ENCODE results near the gene BRD3OS. TPM values are rescaled to one million over a fixed set of nuclear protein-coding genes. Genes with fewer than 3 reads are reported as not detected.

The BRD3OS gene
- total and polyA plus RNA-seq, 2 donors (not counting 3 experiments of a cell fraction or from before 2014, with no cell fraction given): 11.9 to 15.4 TPM

- no peaks in the 10 kb centered on the region for H3K79me2 ChIP-seq (ENCODE audit: control insufficient read depth, insufficient read depth, low read length)
- no peaks in the 10 kb centered on the region for H3K9me1 ChIP-seq (replicated peaks; ENCODE audit: control insufficient read depth, extremely low read depth, insufficient read depth, low read length)
- no peaks in the 10 kb centered on the region for H4K20me1 ChIP-seq (replicated peaks; ENCODE audit: control insufficient read depth, extremely low read depth, insufficient read depth, low read length)
- DNase-seq (ENCODE audit: low read depth, low spot score): no peak
- no peak overlapping the region for H3K4me3 ChIP-seq (replicated peaks in 1 of 3; ENCODE audit: insufficient read depth in 1 of 3, low read depth in 1 of 3, low read length in 3 of 3)
- dilution Hi-C loops (cut with MboI; ENCODE audit: extremely low pct_ligation_motif_present, low sequenced_read_pairs): no loop called here
- peaks cover 4 to 56% of the 10 kb centered on the region in 2 experiments for H3K36me3 ChIP-seq (ENCODE audit: control insufficient read depth in 2 of 2, extremely low read depth in 1 of 2, insufficient read depth in 2 of 2, low read length in 2 of 2)
- ChIA-PET CTCF (no interaction called here), POLR2A (no interaction called here)
- no peak overlapping the region for H3K9ac ChIP-seq (replicated peaks; ENCODE audit: extremely low read depth, insufficient read depth, low read length)
- no peaks in the 10 kb centered on the region for H3K4me1 ChIP-seq (ENCODE audit: control insufficient read depth, extremely low read depth, insufficient read depth, low read length)
- TF ChIP-seq GATA2 (IDR thresholded peaks at IDR 0.05; ENCODE audit: insufficient read depth, insufficient read length, low read depth, low read length): no peak
- no peak for TF ChIP-seq POLR2AphosphoS5 (IDR thresholded peaks at IDR 0.05; ENCODE audit: insufficient read depth, low read depth, low read length)
- no peak for TF ChIP-seq EZH2 (IDR thresholded peaks at IDR 0.05; ENCODE audit: borderline replicate concordance, low read depth, low read length, severe bottlenecking)
- intact Hi-C loops (cut with micrococcal nuclease): loop anchor here (10.0 kb wide), 1 partner anchor 343 kb away; no protein-coding TSS in a partner anchor
- no peaks in the 10 kb centered on the region for H3K27me3 ChIP-seq (ENCODE audit: control insufficient read depth in 2 of 2, insufficient read depth in 2 of 2, low read length in 2 of 2)
- H3K9me3 ChIP-seq (replicated peaks; ENCODE audit: control insufficient read depth, insufficient read depth, low read length): no peaks in the 10 kb centered on the region
- H3K27ac ChIP-seq (ENCODE audit: insufficient read depth, low read depth, low read length): no peak overlapping the region
- H3K4me2 ChIP-seq (ENCODE audit: insufficient read depth, low read length): no peak overlapping the region
- H2AFZ ChIP-seq (ENCODE audit: low read depth, low read length): no peak overlapping the region
- FAIRE-seq: no peak
- BruUV-seq (replicated peaks): no TSS peak
These were observed 16.3 kb downstream of the BRD3OS start for GRCh38 chr9:134041649-134041962.

DNA sequence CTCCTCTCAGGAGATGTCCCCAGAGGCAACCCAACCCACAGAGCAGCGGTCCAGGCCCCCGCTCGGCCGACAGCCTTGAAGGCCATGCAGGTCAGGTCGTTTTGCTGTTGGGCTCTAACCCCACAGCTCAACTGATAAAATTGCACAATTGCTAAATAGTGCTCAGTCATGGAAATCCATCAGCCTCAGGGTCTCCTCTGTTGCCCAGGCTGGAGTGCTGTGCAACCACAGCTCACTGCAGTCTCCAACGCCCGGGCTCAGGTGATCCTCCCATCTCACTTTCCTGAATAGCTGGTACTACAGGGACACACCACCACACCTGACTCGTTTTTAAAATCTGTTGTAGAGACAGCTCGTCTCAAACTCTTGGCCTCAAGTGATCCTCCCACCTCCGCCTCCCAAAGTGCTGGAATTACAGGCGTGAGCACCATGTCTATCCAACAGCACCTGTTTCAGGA, 18.3 kb downstream of the BRD3OS start:
- H3K4me2 ChIP-seq (ENCODE audit: insufficient read depth, low read length): no peak overlapping the region
- intact Hi-C loops (cut with micrococcal nuclease) (loop anchor here (10.0 kb wide), 1 partner anchor 341 kb away; no protein-coding TSS in a partner anchor), dilution Hi-C loops (cut with MboI; ENCODE audit: extremely low pct_ligation_motif_present, low sequenced_read_pairs) (no loop called here)
- POLR2A ChIA-PET: no interaction called here
- H3K9ac ChIP-seq (replicated peaks; ENCODE audit: extremely low read depth, insufficient read depth, low read length): no peak overlapping the region
- no peak overlapping the region for H3K27ac ChIP-seq (ENCODE audit: insufficient read depth, low read depth, low read length)
- no peaks in the 10 kb centered on the region for H3K9me1 ChIP-seq (replicated peaks; ENCODE audit: control insufficient read depth, extremely low read depth, insufficient read depth, low read length)
- no TSS peak for BruUV-seq (replicated peaks)
- no peak overlapping the region for H2AFZ ChIP-seq (ENCODE audit: low read depth, low read length)
- no peak for DNase-seq (ENCODE audit: low read depth, low spot score)
- no peaks in the 10 kb centered on the region for H3K79me2 ChIP-seq (ENCODE audit: control insufficient read depth, insufficient read depth, low read length)
- H3K36me3 ChIP-seq (ENCODE audit: control insufficient read depth in 2 of 2, extremely low read depth in 1 of 2, insufficient read depth in 2 of 2, low read length in 2 of 2): peaks cover 4 to 75% of the 10 kb centered on the region in 2 experiments
- TF ChIP-seq FOS (IDR thresholded peaks at IDR 0.05; ENCODE audit: borderline replicate concordance, insufficient read depth, low read length) (no peak), EZH2 (IDR thresholded peaks at IDR 0.05; ENCODE audit: borderline replicate concordance, low read depth, low read length, severe bottlenecking) (no peak)
- TF ChIP-seq, protein P1, sequence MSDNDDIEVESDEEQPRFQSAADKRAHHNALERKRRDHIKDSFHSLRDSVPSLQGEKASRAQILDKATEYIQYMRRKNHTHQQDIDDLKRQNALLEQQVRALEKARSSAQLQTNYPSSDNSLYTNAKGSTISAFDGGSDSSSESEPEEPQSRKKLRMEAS (IDR thresholded peaks at IDR 0.05; ENCODE audit: insufficient read depth, insufficient read length): no peak
- no peaks in the 10 kb centered on the region for H3K27me3 ChIP-seq (ENCODE audit: control insufficient read depth in 2 of 2, insufficient read depth in 2 of 2, low read length in 2 of 2)
- FAIRE-seq: no peak
- H3K9me3 ChIP-seq (replicated peaks; ENCODE audit: control insufficient read depth, insufficient read depth, low read length): no peaks in the 10 kb centered on the region
- CTCF ChIA-PET: interaction anchor here (1.5 kb wide), 1 partner anchor 12 kb away, joined by 4 read pairs; no protein-coding TSS in a partner anchor
- H3K4me1 ChIP-seq (ENCODE audit: control insufficient read depth, extremely low read depth, insufficient read depth, low read length): no peaks in the 10 kb centered on the region
- no peak overlapping the region for H3K4me3 ChIP-seq (replicated peaks in 1 of 3; ENCODE audit: insufficient read depth in 1 of 3, low read depth in 1 of 3, low read length in 3 of 3)
- no peaks in the 10 kb centered on the region for H4K20me1 ChIP-seq (replicated peaks; ENCODE audit: control insufficient read depth, extremely low read depth, insufficient read depth, low read length)
